Measurements from ENCODE around the gene UBE2H.
A peak's percentile ranks its signal among the peaks of the same experiment; 100 is the strongest.
"Not testable (repeated sequence)": the region's sequence is repeated elsewhere in the genome, so short reads cannot be mapped to it uniquely, and the experiment has no call there.

The UBE2H gene

DNA sequence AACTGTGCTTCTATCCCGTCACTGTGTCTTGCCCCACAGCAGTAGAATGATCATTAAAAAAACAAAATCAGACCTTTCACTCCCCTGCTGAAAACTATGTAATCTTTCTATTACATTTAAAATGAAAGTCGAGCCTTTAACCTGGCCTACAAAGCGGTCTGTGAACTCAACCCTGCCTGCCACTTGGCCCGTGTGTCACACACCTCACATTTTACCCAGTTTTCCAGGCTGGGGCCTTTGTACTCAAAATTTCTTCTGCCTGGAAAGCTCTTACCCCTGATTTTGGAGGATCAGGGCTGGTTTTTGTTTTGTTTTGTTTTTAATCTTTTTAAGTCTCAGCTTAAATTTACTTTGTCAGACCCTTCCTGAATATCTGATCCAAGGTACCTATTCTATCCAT lies 82.1 kb downstream of the UBE2H start:
- DNase-seq, result no peak

DNA sequence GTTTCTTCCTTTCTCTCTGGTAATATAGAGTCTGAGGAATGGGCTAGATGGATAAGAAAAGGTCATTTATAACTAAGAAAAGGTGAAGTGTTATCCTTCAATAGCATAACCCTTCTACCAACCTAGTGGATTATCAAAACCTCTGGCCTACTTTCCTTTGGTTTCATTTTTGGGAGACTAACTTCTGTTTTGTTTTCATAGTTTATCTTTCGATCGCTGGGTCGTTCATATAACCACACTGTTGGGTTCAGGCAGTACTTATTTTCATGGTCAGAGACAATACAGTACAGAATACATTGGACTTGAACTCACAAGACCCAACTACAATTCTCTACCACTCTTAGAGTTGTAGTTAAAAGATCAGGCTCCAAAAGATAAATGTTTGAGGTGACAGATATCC lies 86.5 kb downstream of the UBE2H start:
- no peak for DNase-seq

- DNase-seq, result no peak
Measured at GRCh38 chr7:129865925-129866201, 86.9 kb downstream of the UBE2H start.

GRCh38 chr7:129865093-129865924 lies 87.5 kb downstream of the UBE2H start:
- no peak for DNase-seq

GRCh38 chr7:129864676-129865075 lies 88.1 kb downstream of the UBE2H start:
- DNase-seq, result not testable (repeated sequence)

DNA sequence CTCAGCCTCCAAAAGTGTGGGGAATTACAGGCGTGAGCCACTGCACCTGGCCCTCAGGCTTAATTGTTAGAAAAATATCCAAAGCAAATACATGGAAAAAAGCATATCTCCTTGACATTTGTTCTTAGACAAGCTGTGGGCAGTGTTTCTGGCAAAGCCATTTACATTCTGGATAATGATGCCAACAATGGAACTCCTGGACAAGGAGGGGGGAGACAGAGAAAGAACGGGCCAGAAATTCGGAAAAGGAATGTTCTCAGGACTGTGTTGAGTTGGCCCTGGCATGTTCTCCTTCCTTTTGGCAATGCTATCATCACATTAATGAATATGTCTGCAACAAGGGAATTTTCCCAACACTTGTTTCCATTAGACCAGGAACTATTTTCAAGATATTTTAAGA lies 88.7 kb downstream of the UBE2H start:
- no peak for DNase-seq

GRCh38 chr7:129862682-129863081 lies 90.1 kb downstream of the UBE2H start:
- DNase-seq, result no peak

- not testable (repeated sequence) for DNase-seq
Measured at GRCh38 chr7:129860784-129861183, 92.0 kb downstream of the UBE2H start.

DNA sequence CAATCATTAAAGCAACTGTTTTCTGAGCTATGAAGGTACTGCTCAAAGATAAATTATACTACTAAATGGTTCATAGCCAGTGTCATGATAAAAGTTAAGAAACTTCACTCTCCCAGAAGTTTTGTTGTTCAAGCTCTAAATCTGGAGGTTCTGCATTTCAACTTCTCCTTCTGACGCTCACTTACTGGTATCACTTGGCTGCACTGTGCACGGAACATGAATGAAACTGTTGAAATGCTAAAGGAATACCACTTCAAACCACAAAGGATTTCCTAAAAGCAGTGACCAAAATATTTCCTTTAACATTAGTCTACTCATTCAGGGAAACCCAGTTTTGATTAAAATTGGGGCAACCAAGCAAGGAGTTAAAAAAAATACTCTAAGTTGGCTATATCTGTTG lies 93.6 kb downstream of the UBE2H start:
- DNase-seq, result no peak

- no peak for DNase-seq
Measured at GRCh38 chr7:129858490-129858889, 94.3 kb downstream of the UBE2H start.

DNA sequence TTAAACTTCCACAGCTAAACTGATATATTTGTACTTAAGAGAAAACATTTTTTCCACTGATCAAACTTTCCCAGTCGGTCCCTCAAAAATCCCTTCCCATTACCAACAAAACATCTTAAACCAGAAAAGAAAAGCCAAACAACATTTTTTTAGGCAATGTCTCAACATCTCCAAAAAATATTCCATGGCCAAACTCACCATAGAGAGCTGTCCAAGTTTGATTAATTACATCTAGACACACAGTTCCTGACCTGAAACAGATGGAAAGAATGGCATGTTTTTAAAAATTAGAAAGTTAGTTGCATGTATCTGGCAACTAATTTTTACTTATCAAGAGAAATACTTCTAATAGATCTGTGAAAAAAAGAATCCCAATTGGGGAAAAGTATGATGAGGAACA lies 95.4 kb downstream of the UBE2H start:
- DNase-seq, result no peak

DNA sequence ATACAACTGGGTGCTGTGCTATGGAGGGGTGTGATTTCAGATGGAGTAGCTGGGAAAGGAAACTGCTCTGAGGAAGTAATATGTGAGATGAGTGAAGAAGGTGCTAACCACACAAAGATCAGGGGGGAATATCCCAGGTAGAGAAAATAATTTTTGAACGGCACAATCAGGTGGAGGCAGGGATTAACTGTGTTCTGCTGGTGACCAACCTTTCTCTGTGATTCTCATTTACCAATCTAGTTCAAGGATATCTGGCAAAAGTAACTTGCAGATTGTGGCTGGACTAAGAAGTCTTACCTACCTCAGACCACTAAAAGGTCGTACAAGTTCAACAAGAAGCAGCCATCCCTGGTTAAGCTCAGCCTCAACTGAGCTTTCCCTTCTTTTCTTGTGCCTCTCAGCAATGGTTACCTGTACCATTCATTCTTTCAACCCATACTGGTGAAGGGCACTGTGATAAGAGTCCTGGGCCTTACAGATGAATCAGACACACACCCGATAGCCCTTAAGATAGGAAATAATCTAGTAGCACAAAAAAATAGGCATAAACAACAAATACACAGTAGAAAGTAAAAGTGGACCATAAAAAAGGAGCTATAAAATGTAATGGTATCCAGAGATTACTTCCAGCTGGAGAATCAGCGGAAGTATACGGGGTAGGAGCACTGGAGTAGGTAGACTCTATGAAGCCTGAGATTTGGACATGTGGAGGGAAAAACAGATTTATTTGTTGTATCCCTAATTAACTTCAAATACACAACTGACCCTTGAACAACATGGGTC lies 96.6 kb downstream of the UBE2H start:
- DNase-seq, result no peak

DNA sequence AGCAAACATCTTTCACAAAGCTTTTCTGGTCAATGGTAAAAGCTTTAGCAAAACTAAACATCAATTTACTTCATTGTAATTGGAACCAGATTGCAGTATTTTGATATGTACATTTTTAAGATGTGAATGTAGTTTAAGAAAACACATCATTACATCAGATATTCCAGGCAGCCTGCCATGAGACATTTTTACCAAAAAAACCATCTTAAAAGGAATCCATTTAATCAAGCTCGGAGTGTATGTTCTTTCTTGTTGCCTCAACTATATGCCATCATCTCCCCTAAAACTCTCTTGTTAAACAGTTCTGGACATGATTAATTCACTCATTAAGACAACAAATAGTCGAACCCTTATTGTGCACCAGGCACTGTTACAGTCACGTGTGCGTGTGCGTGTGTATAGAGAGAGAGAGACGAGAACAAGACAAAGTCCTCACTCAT lies 97.5 kb downstream of the UBE2H start:
- DNase-seq, result no peak

DNA sequence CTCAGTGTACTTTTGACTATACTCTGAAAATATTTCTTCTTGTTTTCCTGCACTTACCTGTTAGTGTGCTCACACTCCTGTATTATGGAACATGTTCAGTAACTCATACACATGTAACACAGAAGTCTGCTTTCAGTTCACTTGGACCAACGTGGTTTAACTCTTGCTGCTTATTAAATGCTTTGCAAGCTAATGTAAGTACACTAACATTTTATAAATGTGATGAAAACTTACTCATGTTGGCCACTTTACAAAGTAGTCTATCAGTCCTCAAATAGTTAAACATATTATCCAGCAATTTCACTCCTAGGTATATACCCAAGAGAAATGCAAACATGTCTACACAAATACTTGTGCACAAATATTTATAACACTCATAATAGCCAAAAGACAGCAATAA lies 98.4 kb downstream of the UBE2H start:
- no peak for DNase-seq

DNA sequence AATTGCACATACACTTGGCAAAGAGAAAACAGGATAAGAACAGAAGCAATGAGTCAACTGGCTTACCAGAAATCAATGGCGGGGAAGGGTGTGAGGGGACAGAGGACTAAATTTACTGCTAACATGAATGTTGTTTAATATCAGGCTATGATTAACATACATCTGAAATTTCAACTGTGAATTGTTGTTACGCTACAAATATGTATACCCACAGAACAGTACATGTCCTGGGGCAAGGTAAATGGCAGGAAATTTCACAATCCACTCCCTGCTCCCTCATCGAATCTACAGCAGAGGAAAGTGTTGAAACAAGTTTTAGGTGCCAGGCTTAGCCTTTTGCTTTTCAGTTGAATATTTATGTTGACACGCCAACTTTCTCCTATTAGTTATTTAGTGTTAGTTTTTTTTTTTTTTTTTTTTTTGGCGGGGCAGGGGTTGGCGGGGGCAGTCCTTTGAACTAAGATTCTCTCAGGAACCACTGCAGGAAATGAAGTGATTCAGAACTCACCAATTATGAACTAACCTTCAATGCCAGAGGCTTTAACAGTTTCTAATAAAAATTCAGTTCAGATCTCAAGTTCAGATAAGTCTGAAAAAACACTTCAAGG lies 99.0 kb downstream of the UBE2H start:
- no peak for DNase-seq

DNA sequence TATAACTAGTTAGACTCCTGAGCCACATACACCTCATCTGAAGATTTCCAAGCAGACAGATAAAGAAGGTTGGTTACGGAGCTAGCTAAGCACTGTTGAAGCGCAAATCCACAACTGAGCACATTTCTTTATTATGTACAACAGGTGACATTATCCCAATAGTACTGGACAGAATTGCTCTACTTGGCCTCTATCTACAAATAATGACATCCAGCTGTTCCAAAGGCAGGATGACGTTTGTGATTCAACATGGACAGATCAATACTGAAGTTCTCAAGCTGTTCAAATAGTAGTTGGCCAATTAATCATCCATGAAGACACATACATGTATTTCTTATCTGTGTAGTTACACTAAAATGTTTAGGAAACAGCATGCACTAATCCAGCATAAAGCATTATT lies 101.0 kb downstream of the UBE2H start:
- no peak for DNase-seq

DNA sequence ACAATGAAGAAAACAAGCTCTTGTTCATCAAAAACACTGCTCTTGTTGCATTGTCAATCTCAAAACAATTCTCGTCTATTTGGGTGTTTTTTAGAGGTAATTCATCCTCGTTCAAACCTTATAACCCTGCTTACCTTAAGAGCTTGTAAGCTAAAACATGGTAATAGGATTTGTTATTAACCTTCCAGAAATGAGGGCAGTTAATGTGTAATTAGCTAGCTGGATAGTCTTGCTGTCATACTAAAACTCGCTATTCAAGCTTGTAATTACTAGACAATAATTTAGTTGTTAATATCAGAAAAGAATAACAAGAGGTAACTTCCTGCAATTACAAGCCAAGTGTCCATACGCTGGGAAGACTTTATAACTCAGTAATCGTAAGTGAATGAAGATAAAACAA lies 101.6 kb downstream of the UBE2H start:
- DNase-seq, result no peak

- DNase-seq, result no peak
Measured at GRCh38 chr7:129848436-129848835, 104.3 kb downstream of the UBE2H start.

DNA sequence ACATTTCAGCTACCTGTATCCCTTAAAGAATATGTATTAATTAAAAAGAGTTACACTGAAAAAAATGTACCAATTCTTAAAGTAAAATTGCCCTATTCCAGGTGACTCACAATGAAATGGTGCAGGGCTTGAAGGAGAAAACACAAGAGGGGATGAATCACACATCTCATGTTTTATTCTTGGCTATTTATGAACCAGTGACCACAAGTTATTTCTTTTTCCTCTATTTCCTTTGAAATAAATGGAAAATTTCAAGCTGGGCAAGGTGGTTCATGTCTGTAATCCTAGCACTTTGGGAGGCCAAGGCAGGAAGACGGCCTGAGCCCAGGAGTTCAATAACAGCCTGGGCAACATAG lies 106.8 kb downstream of the UBE2H start:
- DNase-seq, result no peak

DNA sequence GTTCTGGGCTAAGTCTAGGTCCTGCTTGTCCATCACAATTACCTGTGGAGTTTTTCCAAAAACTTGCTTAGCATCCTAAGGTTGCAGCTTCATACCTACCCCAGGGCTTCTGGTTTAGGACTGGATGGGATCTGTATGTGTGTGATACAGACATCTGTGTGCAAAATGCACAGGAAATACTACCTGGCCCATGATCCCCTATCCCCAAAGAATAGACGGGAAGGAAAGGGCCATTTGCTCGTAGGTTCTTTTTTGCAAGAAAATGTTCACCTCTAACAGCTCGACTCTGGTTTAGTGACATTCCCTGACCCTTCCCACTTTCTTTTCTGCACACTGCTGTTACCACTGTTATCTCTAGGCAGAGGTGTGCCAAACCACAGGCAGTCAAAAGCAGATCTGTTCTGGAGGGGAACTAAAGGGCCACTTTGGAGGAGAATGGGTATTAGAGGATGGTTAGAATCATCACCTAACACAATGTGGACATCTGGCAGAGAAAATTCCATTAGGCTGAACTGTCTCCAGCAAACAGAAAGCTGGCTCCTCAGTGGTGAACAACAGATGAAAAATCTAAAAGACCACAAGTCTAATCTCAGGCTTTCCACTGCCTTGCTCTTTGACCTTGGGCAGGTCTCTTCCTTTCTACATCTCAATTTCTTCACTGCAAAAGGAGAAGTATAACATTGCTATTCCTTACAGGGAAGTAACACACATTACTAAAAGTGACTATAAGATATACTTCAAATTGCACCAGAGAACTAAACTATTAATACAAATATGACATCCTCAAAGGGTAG lies 107.4 kb downstream of the UBE2H start:
- no peak for DNase-seq

GRCh38 chr7:129843978-129844840 lies 108.6 kb downstream of the UBE2H start:
- peak; percentile 4 for DNase-seq

DNA sequence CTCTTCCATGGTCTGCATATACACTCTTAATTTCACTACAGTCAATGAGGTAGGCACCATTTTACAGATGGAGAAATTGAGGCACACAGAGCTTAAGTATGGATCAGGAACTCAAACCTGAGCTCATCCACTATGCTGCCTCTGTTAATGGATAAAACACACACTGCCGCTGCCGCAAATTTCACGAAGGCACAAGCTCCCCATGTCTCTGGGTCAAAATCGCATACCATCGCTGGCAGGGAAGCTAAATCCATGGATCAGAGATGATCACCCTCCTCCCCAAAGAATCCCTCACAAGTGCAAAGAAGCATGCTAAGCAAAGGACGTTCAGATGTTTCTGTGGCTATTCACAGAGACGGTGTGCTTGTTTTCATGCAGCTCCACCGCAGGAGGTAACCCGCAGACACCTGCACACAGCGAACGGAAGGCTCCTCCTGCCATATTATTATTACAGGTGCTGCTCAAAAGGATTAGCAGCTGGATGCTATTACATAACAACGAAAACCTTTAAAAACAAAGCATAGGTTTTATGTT lies 109.3 kb downstream of the UBE2H start:
- no peak for DNase-seq

Data from KG1 (cell line).